Nephron progenitor cell (in vitro differentiated cells): ENCODE results near the gene SGPL1.

Source experiments
- DNase-seq: peaks from one replicate; pipeline ENCODE4 v3.0.0; 2021
- H3K27ac Mint-ChIP-seq: 2 replicates; pipeline ENCODE4 v1.8.0; 2021; ENCODE audit warnings: mild to moderate bottlenecking, moderate library complexity, mixed read lengths
- H3K27me3 Mint-ChIP-seq: 2 replicates; pipeline ENCODE4 v1.8.0; 2021; ENCODE audit warnings: mild to moderate bottlenecking, low read depth, mixed read lengths; ENCODE audit not compliant: poor library complexity
- H3K36me3 Mint-ChIP-seq: 2 replicates; pipeline ENCODE4 v1.8.0; 2021; ENCODE audit warnings: low read depth, mixed read lengths
- H3K4me1 Mint-ChIP-seq: 2 replicates; pipeline ENCODE4 v1.8.0; 2021; ENCODE audit warnings: mixed read lengths
- H3K4me3 Mint-ChIP-seq: 2 replicates; pipeline ENCODE4 v1.8.0; 2021; ENCODE audit warnings: mild to moderate bottlenecking, moderate library complexity, mixed read lengths
- H3K9me3 Mint-ChIP-seq: 2 replicates; pipeline ENCODE4 v1.8.0; 2021; ENCODE audit warnings: mild to moderate bottlenecking, moderate library complexity, mixed read lengths
- CTCF ChIP-seq: fragments of 200-600 bp; sonication (generic); IDR thresholded peaks from 2 replicates; pipeline ENCODE4 v1.5.0; 2021; ENCODE audit warnings: antibody characterized with exemption

The SGPL1 gene

GRCh38 chr10:70780370-70780760, 35.4 kb upstream of the SGPL1 start:
- no peak for TF ChIP-seq CTCF
- H3K27ac Mint-ChIP-seq, result peak overlapping the region; percentile 18
- no peaks in the 10 kb centered on the region for H3K27me3 Mint-ChIP-seq
- no peak overlapping the region for H3K4me3 Mint-ChIP-seq
- H3K36me3 Mint-ChIP-seq, result no peaks in the 10 kb centered on the region
- H3K4me1 Mint-ChIP-seq, result peaks cover 26% of the 10 kb centered on the region
- H3K9me3 Mint-ChIP-seq, result no peaks in the 10 kb centered on the region
- no peak for DNase-seq

GRCh38 chr10:70780772-70781171, 35.0 kb upstream of the SGPL1 start:
- Mint-ChIP-seq H3K36me3 (no peaks in the 10 kb centered on the region), H3K4me1 (peaks cover 26% of the 10 kb centered on the region), H3K9me3 (no peaks in the 10 kb centered on the region), H3K4me3 (no peak overlapping the region), H3K27me3 (no peaks in the 10 kb centered on the region), H3K27ac (peak overlapping the region; percentile 18)
- no peak for DNase-seq
- TF ChIP-seq CTCF, result no peak

GRCh38 chr10:70781461-70782051, 34.2 kb upstream of the SGPL1 start:
- Mint-ChIP-seq H3K36me3 (no peaks in the 10 kb centered on the region), H3K9me3 (no peaks in the 10 kb centered on the region), H3K27ac (no peak overlapping the region), H3K4me3 (no peak overlapping the region), H3K4me1 (peaks cover 26% of the 10 kb centered on the region), H3K27me3 (no peaks in the 10 kb centered on the region)
- TF ChIP-seq CTCF, result no peak
- no peak for DNase-seq

- H3K27me3 Mint-ChIP-seq, result no peaks in the 10 kb centered on the region
- no peak overlapping the region for H3K27ac Mint-ChIP-seq
- no peak for TF ChIP-seq CTCF
- no peaks in the 10 kb centered on the region for H3K9me3 Mint-ChIP-seq
- no peak for DNase-seq
- peaks cover 30% of the 10 kb centered on the region for H3K4me1 Mint-ChIP-seq
- no peak overlapping the region for H3K4me3 Mint-ChIP-seq
- H3K36me3 Mint-ChIP-seq, result no peaks in the 10 kb centered on the region
Observed at GRCh38 chr10:70782086-70782745, 33.5 kb upstream of the SGPL1 start.

GRCh38 chr10:70782746-70783680, 32.7 kb upstream of the SGPL1 start:
- no peak overlapping the region for H3K4me3 Mint-ChIP-seq
- H3K36me3 Mint-ChIP-seq, result no peaks in the 10 kb centered on the region
- H3K4me1 Mint-ChIP-seq, result peaks cover 28% of the 10 kb centered on the region
- no peaks in the 10 kb centered on the region for H3K9me3 Mint-ChIP-seq
- H3K27me3 Mint-ChIP-seq, result no peaks in the 10 kb centered on the region
- TF ChIP-seq CTCF, result no peak
- no peak overlapping the region for H3K27ac Mint-ChIP-seq
- no peak for DNase-seq
